HG02610 (cell line): Measurements from ENCODE around the gene SEPTIN10.
A peak's percentile ranks its signal among the peaks of the same experiment; 100 is the strongest.
"Not testable (repeated sequence)": the region's sequence is repeated elsewhere in the genome, so short reads cannot be mapped to it uniquely, and the experiment has no call there.

Experiments used
- ATAC-seq: cut with Tn5 transposase; IDR thresholded peaks from one replicate; pipeline ENCODE4 v1.9.1; 2021; ENCODE audit warnings: mild to moderate bottlenecking, moderate library complexity; ENCODE audit not compliant: unreplicated experiment

The SEPTIN10 gene

DNA sequence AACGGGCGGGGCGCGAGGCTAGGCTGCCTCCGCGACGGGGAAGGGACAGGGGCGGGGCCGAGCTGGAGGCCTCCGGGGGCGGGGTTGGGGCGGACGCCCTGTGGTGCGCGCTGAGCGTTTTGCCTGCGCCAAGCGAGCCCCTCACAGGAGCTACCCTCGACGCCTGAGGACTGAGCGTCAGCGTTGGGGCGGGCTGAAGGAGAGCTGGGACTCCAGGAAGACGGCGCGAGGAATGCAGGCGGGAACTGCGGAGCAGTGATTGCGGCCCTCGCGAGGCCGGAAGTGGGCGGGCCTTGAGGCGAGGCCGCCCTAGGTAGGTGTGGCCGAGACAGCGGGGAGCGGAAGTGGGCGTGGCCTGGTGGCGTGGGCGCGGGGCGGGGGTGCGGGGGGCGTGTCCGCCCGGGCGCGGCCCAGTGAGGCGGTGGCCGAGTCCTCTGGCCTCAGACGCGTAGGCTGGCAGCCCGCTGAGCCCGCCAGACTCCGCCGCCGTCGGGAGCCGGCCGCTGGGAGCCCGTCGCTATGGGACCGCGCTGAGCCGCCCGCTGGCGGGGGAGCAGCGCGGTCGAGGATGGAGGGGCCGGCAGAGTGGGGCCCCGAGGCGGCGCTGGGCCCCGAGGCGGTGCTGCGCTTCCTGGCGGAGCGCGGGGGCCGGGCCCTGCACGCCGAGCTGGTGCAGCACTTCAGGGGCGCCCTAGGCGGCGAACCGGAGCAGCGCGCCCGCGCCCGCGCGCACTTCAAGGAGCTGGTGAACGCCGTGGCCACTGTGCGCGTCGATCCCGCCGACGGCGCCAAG is at the start of gene SEPTIN10, which contains the start of gene SOWAHC:
SEPTIN10 (minus strand) TSS at position 45 of the 793 bp plus-strand sequence. CDS start 139 bp downstream, outside the sequence.
SOWAHC (plus strand) TSS at position 443 of the 793 bp plus-strand sequence; CDS start at position 569, 126 bp downstream.
- ATAC-seq, result peak; percentile 65

DNA sequence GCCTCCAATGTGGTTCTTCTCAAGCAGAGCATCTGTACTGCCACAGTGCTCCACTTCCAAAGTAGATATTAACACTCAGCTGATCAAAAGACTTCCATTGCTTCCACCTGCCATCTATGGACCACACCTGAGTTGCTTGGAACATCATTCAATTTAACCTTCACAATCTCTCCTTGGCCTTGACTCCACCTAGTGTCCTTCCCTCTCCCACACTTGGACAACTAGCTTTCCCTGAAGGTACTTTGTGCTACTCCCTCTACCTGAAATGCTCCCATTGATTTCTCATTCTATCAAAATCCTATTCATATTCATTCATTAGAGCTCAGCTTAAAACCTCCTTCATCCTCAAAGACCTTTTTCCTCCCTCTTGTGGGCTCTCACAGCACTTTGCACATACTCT is 49.1 kb upstream of the SEPTIN10 start:
- no peak for ATAC-seq

GRCh38 chr2:109660046-109660860 is 46.5 kb upstream of the SEPTIN10 start:
- ATAC-seq, result no peak

DNA sequence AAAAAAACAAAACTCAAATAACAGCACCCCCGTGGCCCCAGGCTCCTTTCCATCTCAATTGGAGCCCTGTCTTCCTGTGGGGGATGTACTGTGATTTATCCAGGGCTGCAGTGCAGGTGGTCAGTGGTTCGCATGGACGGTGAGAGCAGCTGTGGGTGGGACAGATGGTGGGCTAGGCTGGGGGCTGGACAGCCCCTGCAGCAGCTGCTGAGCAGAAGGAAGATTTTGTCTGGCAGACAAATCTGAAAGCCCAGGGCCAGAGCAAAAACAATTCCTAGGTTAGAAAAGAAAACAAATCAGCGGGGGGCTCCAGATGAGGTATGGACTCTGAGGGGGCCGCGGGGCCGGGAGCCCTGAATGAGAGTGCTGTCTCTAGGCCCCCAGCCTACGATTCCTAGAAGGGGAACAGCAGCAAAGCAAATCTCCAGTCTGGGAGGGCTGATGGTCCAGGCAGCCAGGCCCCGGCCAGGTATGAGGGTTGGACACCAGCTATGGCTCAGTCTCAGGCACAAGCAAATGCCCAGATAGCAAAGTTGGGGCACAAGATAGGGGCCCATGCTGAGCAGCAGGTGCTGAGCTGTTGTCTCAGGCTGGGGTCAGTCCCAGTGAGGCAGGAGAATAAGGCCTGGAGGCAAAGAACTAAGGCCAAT is 45.8 kb upstream of the SEPTIN10 start:
- no peak for ATAC-seq

GRCh38 chr2:109655287-109655686 is 41.5 kb upstream of the SEPTIN10 start:
- no peak for ATAC-seq

- ATAC-seq, result no peak
These were observed 40.7 kb upstream of the SEPTIN10 start for GRCh38 chr2:109654326-109655050.

GRCh38 chr2:109649736-109650695 is 36.2 kb upstream of the SEPTIN10 start:
- ATAC-seq, result no peak

GRCh38 chr2:109648041-109648527 is 34.3 kb upstream of the SEPTIN10 start:
- no peak for ATAC-seq

DNA sequence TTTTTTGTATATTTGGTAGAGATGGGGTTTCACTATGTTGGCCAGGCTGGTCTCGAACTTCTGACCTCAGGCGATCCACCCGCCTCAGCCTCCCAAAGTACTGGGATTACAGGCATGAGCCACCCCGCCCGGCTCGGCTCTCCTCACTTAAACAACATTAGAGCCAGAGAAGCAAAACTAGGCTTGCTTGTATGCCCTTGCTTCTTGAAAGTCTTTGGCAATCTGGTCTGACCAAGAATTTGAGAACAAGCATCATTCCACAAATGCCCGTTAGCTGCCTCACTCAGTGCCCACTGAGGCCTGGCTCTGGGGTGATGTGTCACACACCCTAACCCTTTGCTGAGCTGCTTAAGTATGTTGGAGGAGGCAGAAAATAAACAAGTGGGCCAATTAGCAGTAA is 33.9 kb upstream of the SEPTIN10 start:
- no peak for ATAC-seq

DNA sequence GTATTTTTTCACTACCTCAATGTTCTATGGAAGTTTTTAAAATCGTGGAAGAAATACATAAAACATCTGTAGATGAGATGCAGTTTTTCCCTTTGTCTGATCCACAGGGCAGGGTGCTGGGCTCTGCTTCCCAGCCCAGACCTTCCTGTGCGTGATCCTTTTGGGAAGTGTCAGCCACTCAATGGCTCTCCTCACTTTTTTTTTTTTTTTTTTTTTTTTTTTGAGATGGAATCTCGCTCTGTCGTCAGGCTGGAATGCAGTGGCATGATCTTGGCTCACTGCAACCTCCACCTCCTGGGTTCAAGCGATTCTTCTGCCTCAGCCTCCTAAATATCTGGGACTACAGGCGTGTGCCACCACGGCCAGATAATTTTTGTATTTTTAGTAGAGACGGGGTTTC is 33.2 kb upstream of the SEPTIN10 start:
- no peak for ATAC-seq

DNA sequence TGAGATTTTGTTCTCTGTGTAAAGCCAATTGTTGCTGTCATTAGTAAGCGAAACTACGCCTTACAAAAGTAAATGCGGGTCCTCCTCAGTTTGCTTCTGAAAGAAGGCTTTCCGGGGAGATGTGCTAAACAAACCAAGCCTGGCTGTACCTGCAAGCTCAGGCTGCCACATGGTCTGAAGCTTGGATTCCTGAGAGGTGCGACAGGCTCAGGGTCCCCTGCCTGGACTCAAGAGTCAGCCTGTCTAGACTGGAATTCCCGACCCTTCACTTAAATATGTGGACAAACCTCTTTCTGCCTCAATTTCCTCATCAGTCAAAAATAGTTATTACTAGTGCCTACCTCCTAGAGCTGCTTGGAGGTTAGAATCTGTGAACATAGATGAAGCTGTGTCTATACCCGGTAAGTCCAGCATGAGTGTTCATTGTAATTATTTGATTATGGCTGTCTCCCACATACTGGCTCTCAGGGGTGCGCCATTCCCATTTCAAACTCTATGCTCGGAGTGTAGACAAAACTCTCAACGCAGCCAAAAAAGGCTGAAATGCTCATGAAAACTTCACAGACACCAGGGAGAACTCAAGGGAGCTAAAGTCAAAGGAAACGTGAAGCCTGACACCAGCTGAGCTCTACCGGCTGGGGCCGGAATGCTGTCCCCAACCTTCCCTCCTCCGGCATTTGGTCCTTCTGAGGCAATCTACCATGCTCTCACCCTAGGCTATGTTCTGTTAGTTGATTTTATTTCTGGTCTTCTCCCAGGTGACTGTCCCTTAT is 31.8 kb upstream of the SEPTIN10 start:
- no peak for ATAC-seq

DNA sequence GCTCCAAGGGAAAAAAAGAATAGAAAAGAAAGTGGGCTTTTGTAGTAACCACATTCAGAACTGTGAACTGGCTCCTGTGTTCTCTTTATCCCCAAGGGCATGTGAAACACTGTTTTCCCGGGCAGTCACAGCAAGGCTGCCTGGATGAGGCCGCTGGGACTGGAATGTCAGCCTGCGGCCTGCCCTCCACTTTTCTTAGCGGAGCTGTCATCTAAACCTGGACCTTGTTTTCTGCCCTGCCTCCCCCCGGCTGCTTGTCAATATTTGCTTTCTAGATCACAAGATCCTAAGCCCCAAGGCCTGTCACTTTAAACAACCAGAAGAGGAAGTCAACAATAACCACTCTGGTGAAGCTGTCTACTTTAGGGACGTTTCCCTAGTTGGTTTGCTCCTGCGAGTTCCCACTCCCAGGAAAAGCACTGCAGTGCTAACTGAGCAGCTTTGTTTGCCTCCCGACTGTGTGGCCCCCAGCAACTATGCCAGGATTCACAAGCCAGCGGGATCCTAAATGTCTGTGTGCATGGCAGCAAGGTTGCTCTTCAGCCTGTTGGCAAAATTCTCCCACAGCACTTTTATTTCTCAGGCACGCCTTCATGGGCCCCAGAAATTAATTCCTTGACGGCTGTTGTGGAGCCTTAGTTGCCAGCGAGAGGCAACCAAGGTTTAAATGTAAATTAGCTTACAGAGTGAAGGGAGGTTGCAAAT is 31.0 kb upstream of the SEPTIN10 start:
- no peak for ATAC-seq

- ATAC-seq, result not testable (repeated sequence)
These were observed 26.2 kb upstream of the SEPTIN10 start for GRCh38 chr2:109640000-109640399.

- ATAC-seq, result no peak
These were observed 25.0 kb upstream of the SEPTIN10 start for GRCh38 chr2:109638795-109639194.

GRCh38 chr2:109637749-109638570 is 24.2 kb upstream of the SEPTIN10 start:
- ATAC-seq, result peak; percentile 75

DNA sequence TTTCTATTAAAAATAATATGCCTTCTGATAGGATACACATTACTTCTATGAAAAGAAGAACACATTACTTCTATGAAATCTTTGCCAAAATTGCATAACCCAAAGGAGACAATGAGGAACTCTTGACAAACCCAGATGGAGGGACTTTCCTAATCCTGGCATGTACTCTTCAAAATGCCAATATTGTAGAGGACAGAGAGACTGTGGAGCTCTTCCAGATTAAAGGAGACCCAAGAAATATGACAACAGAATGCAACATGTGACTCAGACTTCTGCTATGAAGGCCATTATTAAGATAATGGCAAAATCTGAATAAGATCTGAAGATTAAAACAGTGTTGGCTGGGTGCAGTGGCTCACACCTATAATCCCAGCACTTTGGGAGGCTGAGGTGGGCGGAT is 22.6 kb upstream of the SEPTIN10 start:
- ATAC-seq, result no peak
